Ishikawa (cell line): ENCODE data around the gene SLC24A1.

Experiments
- CEBPB ChIP-seq: IDR thresholded peaks from 2 replicates; pipeline ENCODE4 v1.6.1; 2012
- CREB1 ChIP-seq: IDR thresholded peaks from 2 replicates; pipeline ENCODE4 v1.6.1; 2012; ENCODE audit warnings: low read depth
- EGR1 ChIP-seq: IDR thresholded peaks from 2 replicates; pipeline ENCODE4 v1.6.1; 2012
- EP300 ChIP-seq: IDR thresholded peaks from 2 replicates; pipeline ENCODE4 v1.6.1; 2012; ENCODE audit warnings: borderline replicate concordance
- FOXM1 ChIP-seq: IDR thresholded peaks from 2 replicates; pipeline ENCODE4 v1.6.1; 2012; ENCODE audit warnings: low read depth, borderline replicate concordance
- MAX ChIP-seq: IDR thresholded peaks from 2 replicates; pipeline ENCODE4 v1.6.1; 2012
- NFIC ChIP-seq: IDR thresholded peaks from 2 replicates; pipeline ENCODE4 v1.6.1; 2012
- RAD21 ChIP-seq: IDR thresholded peaks from 2 replicates; pipeline ENCODE4 v1.6.1; 2012; ENCODE audit warnings: low read depth
- REST ChIP-seq: IDR thresholded peaks from 2 replicates; pipeline ENCODE4 v1.6.1; 2012; ENCODE audit warnings: low read depth, mild to moderate bottlenecking
- TAF1 ChIP-seq: IDR thresholded peaks from 2 replicates; pipeline ENCODE4 v1.6.1; 2012; ENCODE audit warnings: low read depth, mild to moderate bottlenecking
- TCF12 ChIP-seq: IDR thresholded peaks from 2 replicates; pipeline ENCODE4 v1.6.1; 2012; ENCODE audit warnings: low read depth
- TEAD4 ChIP-seq: IDR thresholded peaks from 2 replicates; pipeline ENCODE4 v1.6.1; 2012
- USF1 ChIP-seq: IDR thresholded peaks from 2 replicates; pipeline ENCODE4 v1.6.1; 2012
- YY1 ChIP-seq: IDR thresholded peaks from 2 replicates; pipeline ENCODE4 v1.6.1; 2012; ENCODE audit warnings: low read depth
- ZBTB7A ChIP-seq: IDR thresholded peaks from 2 replicates; pipeline ENCODE4 v1.6.1; 2012; ENCODE audit warnings: low read depth

Gene SLC24A1

GRCh38 chr15:65653801-65654521, 32.2 kb downstream of the SLC24A1 start:
- TF ChIP-seq NFIC (no peak), TAF1 (no peak), EP300 (no peak), TCF12 (no peak), MAX (no peak), USF1 (no peak)

- no peak for TF ChIP-seq EP300
Measured at GRCh38 chr15:65655026-65655425, 33.3 kb downstream of the SLC24A1 start.

GRCh38 chr15:65655457-65655856, 33.7 kb downstream of the SLC24A1 start:
- TF ChIP-seq EP300 (no peak), USF1 (no peak), TEAD4 (no peak), FOXM1 (no peak), RAD21 (no peak)

GRCh38 chr15:65659502-65660052, 37.8 kb downstream of the SLC24A1 start:
- TF ChIP-seq EP300 (no peak), YY1 (no peak), REST (no peak), TAF1 (no peak), TEAD4 (no peak), EGR1 (no peak), CEBPB (no peak), CREB1 (no peak), ZBTB7A (no peak), RAD21 (no peak)

GRCh38 chr15:65660927-65661326, 39.2 kb downstream of the SLC24A1 start:
- TF ChIP-seq ZBTB7A = no peak
- TF ChIP-seq TAF1 = no peak
- no peak for TF ChIP-seq EP300
- no peak for TF ChIP-seq CREB1
- TF ChIP-seq REST = no peak
- no peak for TF ChIP-seq USF1

GRCh38 chr15:65663521-65663920, 41.8 kb downstream of the SLC24A1 start:
- TF ChIP-seq CREB1 (no peak), CEBPB (no peak), MAX (no peak), TAF1 (no peak), FOXM1 (no peak), USF1 (no peak), NFIC (no peak), REST (no peak), EGR1 (no peak), RAD21 (no peak), EP300 (no peak), TEAD4 (no peak), ZBTB7A (no peak), YY1 (no peak), TCF12 (no peak)
